ENCODE data around the gene ATP9A. TPM values are rescaled to one million over a fixed set of nuclear protein-coding genes. Genes with fewer than 3 reads are reported as not detected.

The ATP9A gene
- total and polyA plus RNA-seq, 2 of the 8 experiments (the other 6 are each of a cell fraction or from before 2014, with no cell fraction given), result 5.0 to 6.4 TPM

- H3K79me1 ChIP-seq (ENCODE audit: low read depth, low read length), result no peaks in the 10 kb centered on the region
- no peak overlapping the region for H2BK15ac ChIP-seq (ENCODE audit: low read length)
- H2AFZ ChIP-seq (ENCODE audit: low read length), result no peak overlapping the region
- H4K8ac ChIP-seq (ENCODE audit: extremely low read depth, insufficient read depth, low read length), result no peak overlapping the region
- no peak overlapping the region for H2BK20ac ChIP-seq (ENCODE audit: low read length)
- no peak overlapping the region for H3K9ac ChIP-seq (replicated peaks in 1 of 4; ENCODE audit: extremely low read depth in 1 of 4, low read depth in 3 of 4, low read length in 3 of 4)
- TF ChIP-seq KDM4A (IDR thresholded peaks at IDR 0.05; ENCODE audit: low read depth, low read length, severe bottlenecking) (no peak), EP300 (IDR thresholded peaks at IDR 0.05; ENCODE audit: borderline replicate concordance in 1 of 2, low read depth in 2 of 2, low read length in 2 of 2) (no peak)
- FAIRE-seq (no peak), DNase-seq (ENCODE audit: low read depth in 1 of 2, low spot score in 2 of 2) (no peak)
- H4K91ac ChIP-seq (replicated peaks; ENCODE audit: insufficient read length, low read length), result no peak overlapping the region
- no peak overlapping the region for H3K4ac ChIP-seq (replicated peaks; ENCODE audit: insufficient read length, low read depth, low read length)
- H3K4me2 ChIP-seq (ENCODE audit: insufficient read depth in 1 of 2, low read depth in 2 of 2, low read length in 2 of 2), result no peak overlapping the region
- H3K4me3 ChIP-seq (ENCODE audit: extremely low read depth in 1 of 4, insufficient read depth in 2 of 4, low read depth in 3 of 4, low read length in 4 of 4), result no peak overlapping the region
- H3K56ac ChIP-seq (replicated peaks; ENCODE audit: insufficient read length, low read depth, low read length), result no peak overlapping the region
- H2BK120ac ChIP-seq (replicated peaks; ENCODE audit: low read depth, low read length), result no peak overlapping the region
- H3K23ac ChIP-seq (ENCODE audit: insufficient read length), result no peak overlapping the region
- H4K5ac ChIP-seq (ENCODE audit: insufficient read length, low read depth, low read length), result no peak overlapping the region
- H3K79me2 ChIP-seq (ENCODE audit: control insufficient read depth in 1 of 2, insufficient read depth in 2 of 2, low read length in 2 of 2), result no peaks in the 10 kb centered on the region
- no peak overlapping the region for H2BK12ac ChIP-seq (ENCODE audit: low read depth, low read length)
- no peaks in the 10 kb centered on the region for H3K36me3 ChIP-seq (ENCODE audit: control insufficient read depth in 2 of 4, insufficient read depth in 4 of 4, low read length in 3 of 4)
- no peaks in the 10 kb centered on the region for H3K27me3 ChIP-seq (replicated peaks in 1 of 4; ENCODE audit: control insufficient read depth in 3 of 4, extremely low read depth in 1 of 4, insufficient read depth in 3 of 4, low read length in 3 of 4)
- no peak overlapping the region for H2BK5ac ChIP-seq (ENCODE audit: low read depth, low read length)
- H3K23me2 ChIP-seq (ENCODE audit: low read depth, low read length), result no peaks in the 10 kb centered on the region; the same call in 1 of the 2 replicates
- H3K27ac ChIP-seq (ENCODE audit: low read depth, low read length), result no peak overlapping the region
- H4K20me1 ChIP-seq (replicated peaks in 1 of 2; ENCODE audit: control insufficient read depth in 1 of 2, insufficient read depth in 2 of 2, low read length in 2 of 2), result no peaks in the 10 kb centered on the region
- H2AK5ac ChIP-seq (ENCODE audit: low read depth, low read length), result no peak overlapping the region
- no peak overlapping the region for H3K14ac ChIP-seq (ENCODE audit: insufficient read length)
- no peak overlapping the region for H3K18ac ChIP-seq (ENCODE audit: extremely low read depth, low read length)
- ChIA-PET CTCF (ENCODE audit: partially characterized antibody) (interaction anchor here (0.7 to 2.4 kb wide), 8 partner anchors 11 to 626 kb away, joined by 3 to 6 read pairs (median 4); no protein-coding TSS in a partner anchor), POLR2A (ENCODE audit: partially characterized antibody) (interaction anchor here (0.6 kb wide), 1 partner anchor 589 kb away, joined by 3 read pairs; no protein-coding TSS in a partner anchor)
- WGBS, 2 experiments (ENCODE audit: extremely low coverage in 1 of 2, insufficient coverage in 1 of 2, insufficient read length in 1 of 2, insufficient replicate concordance in 2 of 2, low coverage in 1 of 2, low lambda C conversion rate in 2 of 2, missing lambda C conversion rate in 1 of 2), result 83% methylated on average over 5 of the region's 5 CpGs; no CpG with 5 or more reads in 1 of the 2 experiments
- H3K4me1 ChIP-seq (replicated peaks in 1 of 4; ENCODE audit: control insufficient read depth in 3 of 4, insufficient read depth in 4 of 4, low read length in 3 of 4), result no peaks in the 10 kb centered on the region
- no peaks in the 10 kb centered on the region for H3K9me3 ChIP-seq (ENCODE audit: insufficient read depth in 2 of 2, low read depth in 1 of 2, low read length in 1 of 2)
Observed at GRCh38 chr20:51608061-51608460, 160.1 kb downstream of the ATP9A start.

Data from H1 (cell line).